K562 (cell line): ENCODE measurements around the gene MTMR4. TPM values are rescaled to one million over a fixed set of nuclear protein-coding genes. Genes with fewer than 3 reads are reported as not detected.
A peak's percentile ranks its signal among the peaks of the same experiment; 100 is the strongest.

Experiments used
- ATAC-seq: fragments of 200-7000 bp; cut with Tn5 transposase; 3 replicates; pipeline ENCODE4 v1.9.1; 2020; ENCODE audit warnings: moderate library complexity
- BruUV-seq: library from RNA; stranded (reverse); fragments of 400-500 nt; replicated peaks from 2 replicates; lab custom pipeline; 2021; lab: Mats Ljungman, UMichigan
- CTCF ChIA-PET: fragments of 300-600 bp; formaldehyde crosslinking; extraction: SDS; loops from one replicate; lab custom pipeline; 2021; ENCODE audit warnings: low intra/inter-chr PET ratio; lab: Yijun Ruan, JAX
- POLR2A ChIA-PET: fragments of 300-600, 350-650 bp; sonication (Branson Sonifier 250); formaldehyde crosslinking; extraction: SDS; loops from one replicate; lab custom pipeline; 2021; ENCODE audit warnings: antibody characterized with exemption, inconsistent platforms; lab: Yijun Ruan, JAX
- DNase-seq, 4 experiments: peaks; one replicate each; pipeline versions ENCODE4 v3.0.0 to v3.0.0-alpha.2; 2011 to 2018; ENCODE audit warnings: low spot score in 3 of 4, mixed read lengths in 3 of 4; ENCODE audit errors: extremely low read depth in 1 of 4
- FAIRE-seq: peaks from 2 replicates; lab custom pipeline; 2011; peaks lifted over from hg19 to GRCh38; lab: Jason Lieb, UNC
- H2AFZ ChIP-seq: 2 replicates; pipeline ENCODE4 v1.6.0; 2011; ENCODE audit warnings: low read depth, low read length, control low read depth, inconsistent platforms
- H3K27ac ChIP-seq: fragments of 200-600 bp; 3 replicates; pipeline ENCODE4 v1.8.0; 2011; ENCODE audit warnings: low read depth, mild to moderate bottlenecking, control low read depth, inconsistent platforms, low read length, moderate library complexity, mixed read lengths; ENCODE audit errors: extremely low read depth
- H3K27me3 ChIP-seq, 2 experiments: fragments of 300-600 bp in 1 of 2; 2 replicates in 1 of 2; 3 replicates in 1 of 2; pipeline versions ENCODE4 v1.6.0 to v1.8.0; 2011; ENCODE audit warnings: inconsistent platforms in 2 of 2, low read length in 2 of 2, mild to moderate bottlenecking in 1 of 2, mixed read lengths in 1 of 2, moderate library complexity in 1 of 2; ENCODE audit not compliant: control insufficient read depth in 2 of 2, insufficient read depth in 2 of 2
- H3K36me3 ChIP-seq: fragments of 300-600 bp; 3 replicates; pipeline ENCODE4 v1.8.0; 2011; ENCODE audit warnings: mild to moderate bottlenecking, low read length, inconsistent platforms; ENCODE audit not compliant: control insufficient read depth, insufficient read depth
- H3K4me1 ChIP-seq, 2 experiments: fragments of 200-600 bp in 1 of 2; replicated peaks in 1 of 2; 2 replicates in 1 of 2; 3 replicates in 1 of 2; pipeline versions ENCODE4 v1.5.1 to v1.8.0; 2011; ENCODE audit warnings: inconsistent platforms in 2 of 2, low read length in 2 of 2, mild to moderate bottlenecking in 1 of 2, mixed read lengths in 1 of 2, moderate library complexity in 1 of 2; ENCODE audit not compliant: control insufficient read depth in 2 of 2, insufficient read depth in 2 of 2
- H3K4me2 ChIP-seq: 2 replicates; pipeline ENCODE4 v1.6.1; 2011; ENCODE audit warnings: low read length, control low read depth, inconsistent platforms, mixed read lengths; ENCODE audit not compliant: insufficient read depth
- H3K4me3 ChIP-seq: fragments of 200-600 bp; sonication (generic), shearing (Covaris generic); 2 replicates; pipeline ENCODE4 v1.5.1; 2016; ENCODE audit warnings: control low read depth, inconsistent platforms
- H3K79me2 ChIP-seq: fragments of 200-600 bp; 3 replicates; pipeline ENCODE4 v1.8.0; 2011; ENCODE audit warnings: low read length, inconsistent platforms; ENCODE audit not compliant: control insufficient read depth, insufficient read depth
- H3K9ac ChIP-seq, 2 experiments: 2 replicates each; pipeline versions ENCODE4 v1.6.0 to v1.6.1; 2011; ENCODE audit warnings: low read depth in 2 of 2, low read length in 2 of 2, control low read depth in 1 of 2, inconsistent platforms in 1 of 2, mild to moderate bottlenecking in 1 of 2, mixed read lengths in 1 of 2; ENCODE audit not compliant: insufficient read depth in 1 of 2
- H3K9me1 ChIP-seq: one replicate; pipeline ENCODE4 v1.6.0; 2011; ENCODE audit warnings: inconsistent platforms, mild to moderate bottlenecking, low read length, moderate library complexity; ENCODE audit not compliant: control insufficient read depth, insufficient read depth
- H3K9me3 ChIP-seq: replicated peaks from 2 replicates; pipeline ENCODE4 v1.5.1; 2011; ENCODE audit warnings: low read depth, low read length, inconsistent platforms; ENCODE audit not compliant: control insufficient read depth, insufficient read depth
- H4K20me1 ChIP-seq: replicated peaks from 2 replicates; pipeline ENCODE4 v1.6.1; 2011; ENCODE audit warnings: low read length, inconsistent platforms, mixed read lengths; ENCODE audit not compliant: control insufficient read depth, insufficient read depth
- FOXK2 ChIP-seq, 2 experiments: fragments of 450-650 bp; IDR thresholded peaks in 1 of 2; conservative IDR thresholded peaks in 1 of 2; 2 replicates each; pipeline ENCODE4 v1.6.1; 2016; ENCODE audit warnings: low read depth in 2 of 2, mild to moderate bottlenecking in 1 of 2
- HNRNPK ChIP-seq: fragments of 200-400 bp; formaldehyde crosslinking; IDR thresholded peaks from one replicate; pipeline ENCODE4 v1.6.1; 2018; ENCODE audit warnings: mild to moderate bottlenecking, low read depth, low read length; ENCODE audit not compliant: poor library complexity, severe bottlenecking
- KAT8 ChIP-seq: fragments of 450-650 bp; IDR thresholded peaks from 2 replicates; pipeline ENCODE4 v1.6.1; 2016; ENCODE audit warnings: low read depth, mild to moderate bottlenecking
- PCBP1 ChIP-seq: fragments of 200-400 bp; formaldehyde crosslinking; IDR thresholded peaks from 2 replicates; pipeline ENCODE4 v1.6.1; 2018; ENCODE audit warnings: mild to moderate bottlenecking, low read depth, low read length; ENCODE audit not compliant: poor library complexity, severe bottlenecking
- PCBP2 ChIP-seq: fragments of 200-400 bp; formaldehyde crosslinking; IDR thresholded peaks from 2 replicates; pipeline ENCODE4 v1.6.1; 2018; ENCODE audit warnings: low read length, low read depth, mild to moderate bottlenecking, moderate library complexity; ENCODE audit not compliant: poor library complexity, severe bottlenecking
- WGBS: fragments of 100-300 bp; shearing (Covaris generic); methylation state at CpG from one replicate; pipeline ENCODE4 v1.1.6; 2016; ENCODE audit warnings: low coverage, mixed read lengths; ENCODE audit not compliant: insufficient coverage; ENCODE audit errors: missing lambda C conversion rate; 5-methylcytosine and 5-hydroxymethylcytosine counted together
- in situ Hi-C: fragments of 300-500 bp; cut with MboI; formaldehyde crosslinking; loops from 4 replicates; pipeline ENCODE4 v1.15.0; 2018; ENCODE audit warnings: inconsistent platforms, mixed read lengths
- intact Hi-C: fragments of 100-400 bp; cut with micrococcal nuclease; formaldehyde crosslinking; loops from 2 replicates; pipeline ENCODE4 v1.14.2; 2022
- polyA plus RNA-seq, 8 experiments: library from polyadenylated mRNA; depleted of rRNA in 4 of 8; stranded (reverse) in 5 of 8; unstranded in 3 of 8; fragments of >200 nt; fragmentation: Nextera tagmentation in 2 of 8; fragmentation: Illumina TruSeq in 1 of 8; extraction: Ambion mirVana in 2 of 8; extraction: Trizol in 1 of 8; gene quantifications; 2 replicates each; pipeline versions ENCODE4 v1.2.1 to v1.2.3, GENCODE V29; 2011 to 2014; ENCODE audit warnings: inconsistent platforms in 1 of 8, missing spikeins in 1 of 8
- total RNA-seq, 7 experiments: library from RNA; depleted of rRNA in 6 of 7; stranded (reverse); fragments of >200 nt in 6 of 7; fragmentation: Illumina TruSeq in 2 of 7; extraction: Trizol in 2 of 7; gene quantifications; 2 replicates each; pipeline versions ENCODE4 v1.2.1 to v1.2.3, GENCODE V29; 2011 to 2021; ENCODE audit warnings: low replicate concordance in 1 of 7

The MTMR4 gene
- total and polyA plus RNA-seq, 9 of the 15 experiments (the other 6 are each of a cell fraction or from before 2014, with no cell fraction given) = 8.8 to 45.7 (median 28.7) TPM

DNA sequence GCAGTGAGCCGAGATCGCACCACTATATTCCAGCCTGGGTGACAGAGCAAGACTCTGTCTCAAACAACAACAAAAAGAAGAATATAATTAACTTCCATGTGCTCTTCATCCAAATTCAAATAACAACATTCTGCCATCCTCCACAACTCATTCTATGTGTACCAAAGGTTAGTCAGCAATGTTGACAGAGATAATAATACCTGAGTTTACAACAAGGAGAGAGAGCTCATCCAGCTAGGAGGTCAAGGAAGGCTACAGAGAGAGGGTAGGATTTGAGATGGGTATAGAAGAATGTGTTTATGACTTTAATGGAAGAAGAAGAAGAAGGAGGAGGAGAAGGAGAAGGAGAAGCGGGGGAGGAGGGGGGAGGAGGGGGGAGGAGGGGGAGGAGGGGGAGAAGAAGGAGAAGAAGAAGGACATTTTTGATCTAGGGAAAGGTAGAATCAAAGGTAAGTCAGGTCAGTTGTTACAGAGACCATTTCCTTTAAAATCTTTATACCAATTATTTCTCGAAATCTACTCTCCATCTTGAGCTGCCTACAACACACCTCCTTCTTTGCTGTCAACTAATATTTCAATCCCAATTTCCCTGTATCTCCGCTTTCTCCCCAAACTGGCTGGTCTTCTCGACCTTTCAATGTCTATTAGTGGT, 16.1 kb downstream of the MTMR4 start:
- DNase-seq (no peak), ATAC-seq (no peak)
- no peaks in the 10 kb centered on the region for H3K9me3 ChIP-seq
- intact Hi-C loops = no loop called here
- no peak overlapping the region for H3K27ac ChIP-seq
- peaks cover 3 to 6% of the 10 kb centered on the region in 2 experiments; a peak in 4 of 5 replicates for H3K4me1 ChIP-seq
- H3K9ac ChIP-seq = no peak overlapping the region
- 97% methylated on average over 3 of the region's 6 CpGs for WGBS
- TF ChIP-seq FOXK2 (conservative IDR thresholded peaks at IDR 0.05 in 1 of 2, IDR thresholded peaks at IDR 0.05 in 1 of 2; ENCODE audit: low read depth in 2 of 2) (no peak), PCBP1 (peak; percentile 50), PCBP2 (peak; percentile 86), KAT8 (no peak), HNRNPK (peak; percentile 74)
- TF ChIP-seq, all 486 proteins: peak for 3
- POLR2A ChIA-PET = interaction anchor here (0.8 to 2.0 kb wide), 2 partner anchors 13 to 17 kb away, joined by 3 to 10 read pairs; no protein-coding TSS in a partner anchor
- no peak for FAIRE-seq
- no peak overlapping the region for H2AFZ ChIP-seq
- no peaks in the 10 kb centered on the region for H3K9me1 ChIP-seq
- no peak overlapping the region for H3K4me3 ChIP-seq
- H3K4me2 ChIP-seq = no peak overlapping the region
- peaks cover 83% of the 10 kb centered on the region for H3K36me3 ChIP-seq
- in situ Hi-C loops = no loop called here
- BruUV-seq = no TSS peak
- no peaks in the 10 kb centered on the region for H3K79me2 ChIP-seq
- no peaks in the 10 kb centered on the region for H3K27me3 ChIP-seq
- CTCF ChIA-PET = no interaction called here
- H4K20me1 ChIP-seq = no peaks in the 10 kb centered on the region
